ENCODE results near the gene MAP3K12. TPM values are rescaled to one million over a fixed set of nuclear protein-coding genes. Genes with fewer than 3 reads are reported as not detected.
A peak's percentile ranks its signal among the peaks of the same experiment; 100 is the strongest.

Gene MAP3K12
- polyA plus RNA-seq, 3 donors: 18.3 to 21.3 (median 19.6) TPM

- no peak for DNase-seq (ENCODE audit: low read depth in 3 of 3, low spot score in 2 of 3)
Observed at GRCh38 chr12:53510181-53510812, 11.0 kb upstream of the MAP3K12 start.

GRCh38 chr12:53508534-53509170 is 9.4 kb upstream of the MAP3K12 start:
- DNase-seq (ENCODE audit: low read depth in 3 of 3, low spot score in 2 of 3): peak in 2 of 3 donors; percentile 72 to 79

- DNase-seq (ENCODE audit: low read depth in 3 of 3, low spot score in 2 of 3): no peak
Observed at GRCh38 chr12:53507603-53507885, 8.3 kb upstream of the MAP3K12 start.

GRCh38 chr12:53506881-53507602 is 7.8 kb upstream of the MAP3K12 start, which contains the start of gene NPFF:
Gene NPFF (minus strand): TSS chr12:53507484. CDS start chr12:53507474, 10 bp downstream.
- DNase-seq (ENCODE audit: low read depth in 3 of 3, low spot score in 2 of 3): no peak

GRCh38 chr12:53506450-53506785 is 7.2 kb upstream of the MAP3K12 start:
- no peak for DNase-seq (ENCODE audit: low read depth in 3 of 3, low spot score in 2 of 3)

GRCh38 chr12:53505555-53506449 is 6.5 kb upstream of the MAP3K12 start:
- DNase-seq (ENCODE audit: low read depth in 3 of 3, low spot score in 2 of 3): no peak

- no peak for DNase-seq (ENCODE audit: low read depth in 3 of 3, low spot score in 2 of 3)
Observed at GRCh38 chr12:53505086-53505485, 5.8 kb upstream of the MAP3K12 start.

GRCh38 chr12:53504004-53504920 is 5.0 kb upstream of the MAP3K12 start:
- no peak for DNase-seq (ENCODE audit: low read depth in 3 of 3, low spot score in 2 of 3)

- DNase-seq (ENCODE audit: low read depth in 3 of 3, low spot score in 2 of 3): no peak
Observed at GRCh38 chr12:53502983-53503728, 3.9 kb upstream of the MAP3K12 start.

GRCh38 chr12:53502331-53502730 is 3.1 kb upstream of the MAP3K12 start:
- no peak for DNase-seq (ENCODE audit: low read depth in 3 of 3, low spot score in 2 of 3)

- DNase-seq (ENCODE audit: low read depth in 3 of 3, low spot score in 2 of 3): no peak
Observed at GRCh38 chr12:53501615-53502181, 2.4 kb upstream of the MAP3K12 start.

GRCh38 chr12:53500776-53501614 is 1.7 kb upstream of the MAP3K12 start, which contains the start of gene TARBP2:
Gene TARBP2 (plus strand): TSS chr12:53501283. CDS start chr12:53501409, 126 bp downstream.
- peak; percentile 95 to 99 (median 98) for DNase-seq (ENCODE audit: low read depth in 3 of 3, low spot score in 2 of 3)

- no peak for DNase-seq (ENCODE audit: low read depth in 3 of 3, low spot score in 2 of 3)
Observed at GRCh38 chr12:53500142-53500775, 1.0 kb upstream of the MAP3K12 start.

GRCh38 chr12:53498235-53498630 is 1.0 kb downstream of the MAP3K12 start:
- no peak for DNase-seq (ENCODE audit: low read depth in 3 of 3, low spot score in 2 of 3)

- no peak for DNase-seq (ENCODE audit: low read depth in 3 of 3, low spot score in 2 of 3)
Observed at GRCh38 chr12:53497461-53497860, 1.8 kb downstream of the MAP3K12 start.

GRCh38 chr12:53496752-53497032 is 2.6 kb downstream of the MAP3K12 start:
- DNase-seq (ENCODE audit: low read depth in 3 of 3, low spot score in 2 of 3): no peak

GRCh38 chr12:53495903-53496751 is 3.1 kb downstream of the MAP3K12 start:
- no peak for DNase-seq (ENCODE audit: low read depth in 3 of 3, low spot score in 2 of 3)

All from right renal cortex interstitium (tissue), 3 donors.